HepG2 (cell line): Measurements from ENCODE around the gene PYCARD. TPM values are rescaled to one million over a fixed set of nuclear protein-coding genes. Genes with fewer than 3 reads are reported as not detected.

Source experiments
- AGO1 ChIP-seq: fragments of 200-400 bp; formaldehyde crosslinking; IDR thresholded peaks from 2 replicates; pipeline ENCODE4 v1.6.1; 2017; ENCODE audit warnings: mild to moderate bottlenecking, low read depth, low read length, moderate library complexity; ENCODE audit not compliant: poor library complexity, severe bottlenecking
- AGO2 ChIP-seq: fragments of 200-400 bp; formaldehyde crosslinking; optimal IDR thresholded peaks from 2 replicates; pipeline ENCODE3; 2017; ENCODE audit warnings: mild to moderate bottlenecking, low read depth, low read length, moderate library complexity
- DPF2 ChIP-seq: sonication (generic); formaldehyde crosslinking; IDR thresholded peaks from 2 replicates; pipeline ENCODE4 v1.4.0; 2020; ENCODE audit warnings: mild to moderate bottlenecking, low read depth, missing genetic modification reagents, borderline replicate concordance
- EEA1 ChIP-seq: sonication (generic); formaldehyde crosslinking; IDR thresholded peaks from 2 replicates; pipeline ENCODE4 v1.5.1; 2020; ENCODE audit warnings: mild to moderate bottlenecking, missing genetic modification reagents, borderline replicate concordance
- HNRNPL ChIP-seq: fragments of 200-400 bp; formaldehyde crosslinking; IDR thresholded peaks from 2 replicates; pipeline ENCODE4 v1.6.1; 2017; ENCODE audit warnings: mild to moderate bottlenecking, low read depth, low read length
- IRF2 ChIP-seq: IDR thresholded peaks from 2 replicates; pipeline ENCODE4 v1.6.1; 2018; ENCODE audit warnings: missing genetic modification reagents, missing compliant biosample characterization
- MXI1 ChIP-seq: IDR thresholded peaks from 3 replicates; pipeline ENCODE4 v1.6.1; 2012; ENCODE audit warnings: low read depth, low read length, inconsistent platforms, borderline replicate concordance
- SSRP1 ChIP-seq: IDR thresholded peaks from 2 replicates; pipeline ENCODE4 v1.6.1; 2016; ENCODE audit warnings: control low read depth
- TAF15 ChIP-seq: fragments of 200-400 bp; formaldehyde crosslinking; IDR thresholded peaks from one replicate; pipeline ENCODE4 v1.6.1; 2018; ENCODE audit warnings: mild to moderate bottlenecking, low read depth, low read length; ENCODE audit not compliant: poor library complexity, severe bottlenecking
- TARDBP ChIP-seq: sonication (generic); formaldehyde crosslinking; IDR thresholded peaks from 2 replicates; pipeline ENCODE4 v1.8.0; 2022; ENCODE audit warnings: mild to moderate bottlenecking, missing genetic modification reagents
- ZBTB7A ChIP-seq: sonication (generic); formaldehyde crosslinking; IDR thresholded peaks from 2 replicates; pipeline ENCODE4 v1.8.0; 2022; ENCODE audit warnings: mild to moderate bottlenecking, missing genetic modification reagents
- ZNF510 ChIP-seq: sonication (generic); formaldehyde crosslinking; IDR thresholded peaks from 2 replicates; pipeline ENCODE4 v1.4.0; 2020; ENCODE audit warnings: low read depth, mild to moderate bottlenecking, missing genetic modification reagents
- ZNF605 ChIP-seq: sonication (generic); formaldehyde crosslinking; IDR thresholded peaks from 2 replicates; pipeline ENCODE4 v1.8.0; 2022; ENCODE audit warnings: mild to moderate bottlenecking, missing genetic modification reagents
- ZNF724P ChIP-seq: sonication (generic); formaldehyde crosslinking; IDR thresholded peaks from 2 replicates; pipeline ENCODE4 v1.8.0; 2022; ENCODE audit warnings: missing genetic modification reagents, borderline replicate concordance
- ZNF761 ChIP-seq: sonication (generic); formaldehyde crosslinking; conservative IDR thresholded peaks from 2 replicates; pipeline ENCODE4 v1.4.0; 2020; ENCODE audit warnings: mild to moderate bottlenecking, missing genetic modification reagents
- polyA plus RNA-seq, 8 experiments: library from polyadenylated mRNA; depleted of rRNA in 3 of 8; stranded (reverse) in 7 of 8; unstranded in 1 of 8; fragments of >200 nt; fragmentation: Illumina TruSeq in 4 of 8; extraction: Trizol in 4 of 8; gene quantifications; 2 replicates each; pipeline versions ENCODE4 v1.2.1 to v1.2.3, GENCODE V29; 2011 to 2016; ENCODE audit warnings: low read depth in 4 of 8, missing spikeins in 1 of 8, mixed read lengths in 1 of 8; ENCODE audit not compliant: insufficient read depth in 1 of 8
- total RNA-seq, 5 experiments: library from RNA; depleted of rRNA; stranded (reverse); fragments of >200 nt; fragmentation: Illumina TruSeq; extraction: Trizol; gene quantifications; 2 replicates each; pipeline ENCODE4 v1.2.3, GENCODE V29; 2016; ENCODE audit warnings: low read depth in 1 of 5
- TF ChIP-seq, protein P1 (sequence below): sonication (generic); formaldehyde crosslinking; IDR thresholded peaks from 2 replicates; pipeline ENCODE4 v1.4.0; 2020; ENCODE audit warnings: missing genetic modification reagents
- TF ChIP-seq, protein P2 (sequence below): sonication (generic); formaldehyde crosslinking; conservative IDR thresholded peaks from 2 replicates; pipeline ENCODE4 v1.8.1; 2023; ENCODE audit warnings: missing genetic modification reagents
- TF ChIP-seq, protein P3 (sequence below): sonication (generic); IDR thresholded peaks from 2 replicates; pipeline ENCODE4 v1.6.1; 2016; ENCODE audit warnings: low read depth, borderline replicate concordance
- TF ChIP-seq, protein P4 (sequence below): sonication (generic); formaldehyde crosslinking; IDR thresholded peaks from 2 replicates; pipeline ENCODE4 v1.8.0; 2022; ENCODE audit warnings: mild to moderate bottlenecking, missing genetic modification reagents, borderline replicate concordance
- TF ChIP-seq, protein P5 (sequence below): sonication (generic); formaldehyde crosslinking; IDR thresholded peaks from 2 replicates; pipeline ENCODE4 v1.4.0; 2020; ENCODE audit warnings: mild to moderate bottlenecking, low read depth, missing genetic modification reagents
- TF ChIP-seq, protein P6 (sequence below): sonication (generic); formaldehyde crosslinking; IDR thresholded peaks from 2 replicates; pipeline ENCODE4 v1.8.1; 2023; ENCODE audit warnings: missing genetic modification reagents, mild to moderate bottlenecking, borderline replicate concordance

The PYCARD gene
- total and polyA plus RNA-seq, 2 of the 13 experiments (the other 11 are each of a cell fraction or from before 2014, with no cell fraction given), result 4.8 to 9.2 TPM

DNA sequence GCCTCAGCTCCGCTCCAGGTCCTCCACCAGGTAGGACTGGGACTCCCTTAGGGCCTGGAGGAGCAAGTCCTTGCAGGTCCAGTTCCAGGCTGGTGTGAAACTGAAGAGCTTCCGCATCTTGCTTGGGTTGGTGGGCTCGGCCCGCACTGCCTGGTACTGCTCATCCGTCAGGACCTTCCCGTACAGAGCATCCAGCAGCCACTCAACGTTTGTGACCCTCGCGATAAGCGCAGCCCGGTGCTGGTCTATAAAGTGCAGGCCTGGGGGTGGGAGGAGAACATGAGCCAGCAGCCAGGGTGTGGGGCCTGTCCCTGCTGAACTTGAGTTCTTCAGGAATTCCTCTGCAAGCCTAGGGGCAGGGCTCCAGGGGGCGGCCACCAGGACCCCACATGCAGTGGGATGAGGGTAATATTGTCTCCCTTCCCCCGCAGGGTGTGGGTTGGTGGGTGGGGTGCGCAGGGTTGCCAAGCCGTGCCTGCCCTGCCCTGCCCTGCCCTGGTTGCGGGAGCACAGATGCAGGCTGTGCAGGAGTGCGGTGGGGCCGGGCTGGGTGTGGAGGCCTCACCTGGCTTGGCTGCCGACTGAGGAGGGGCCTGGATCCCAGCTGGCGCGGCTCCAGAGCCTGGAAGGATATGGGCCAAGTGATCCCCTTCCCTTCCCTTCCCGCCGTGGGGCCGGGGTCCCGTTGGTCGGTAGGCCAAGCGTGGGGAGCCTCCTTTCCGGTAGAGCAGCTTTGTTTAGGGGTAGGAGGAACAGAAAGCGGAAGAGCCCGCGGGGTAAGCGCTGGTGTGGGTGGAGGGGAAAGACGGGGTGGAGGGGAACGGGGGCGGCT is 762 bp downstream of the PYCARD start (continued):
- TF ChIP-seq, protein P1, sequence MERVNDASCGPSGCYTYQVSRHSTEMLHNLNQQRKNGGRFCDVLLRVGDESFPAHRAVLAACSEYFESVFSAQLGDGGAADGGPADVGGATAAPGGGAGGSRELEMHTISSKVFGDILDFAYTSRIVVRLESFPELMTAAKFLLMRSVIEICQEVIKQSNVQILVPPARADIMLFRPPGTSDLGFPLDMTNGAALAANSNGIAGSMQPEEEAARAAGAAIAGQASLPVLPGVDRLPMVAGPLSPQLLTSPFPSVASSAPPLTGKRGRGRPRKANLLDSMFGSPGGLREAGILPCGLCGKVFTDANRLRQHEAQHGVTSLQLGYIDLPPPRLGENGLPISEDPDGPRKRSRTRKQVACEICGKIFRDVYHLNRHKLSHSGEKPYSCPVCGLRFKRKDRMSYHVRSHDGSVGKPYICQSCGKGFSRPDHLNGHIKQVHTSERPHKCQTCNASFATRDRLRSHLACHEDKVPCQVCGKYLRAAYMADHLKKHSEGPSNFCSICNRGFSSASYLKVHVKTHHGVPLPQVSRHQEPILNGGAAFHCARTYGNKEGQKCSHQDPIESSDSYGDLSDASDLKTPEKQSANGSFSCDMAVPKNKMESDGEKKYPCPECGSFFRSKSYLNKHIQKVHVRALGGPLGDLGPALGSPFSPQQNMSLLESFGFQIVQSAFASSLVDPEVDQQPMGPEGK (CRISPR knock-in tag), result 0 out of 2 replicates have a peak, but pooled peaks have one; percentile 5
- TF ChIP-seq AGO1 (peak; percentile 77), ZNF761 (peak; percentile 11; the same call in 1 of the 2 replicates), ZBTB7A (CRISPR knock-in tag) (peak; percentile 64; the same call in 1 of the 2 replicates), HNRNPL (0 out of 2 replicates have a peak, but pooled peaks have one; percentile 21), ZNF724P (peak; percentile 51; the same call in 1 of the 2 replicates), SSRP1 (CRISPR knock-in tag) (0 out of 2 replicates have a peak, but pooled peaks have one; percentile 47), ZNF605 (CRISPR knock-in tag) (peak; percentile 45; the same call in 1 of the 2 replicates), EEA1 (CRISPR knock-in tag) (peak; percentile 95), DPF2 (CRISPR knock-in tag) (no peak), TARDBP (CRISPR knock-in tag) (peak; percentile 44; the same call in 1 of the 2 replicates), TAF15 (peak; percentile 44), AGO2 (peak; percentile 96), IRF2 (CRISPR knock-in tag) (peak; percentile 2; the same call in 1 of the 2 replicates), MXI1 (0 out of 3 replicates have a peak, but pooled peaks have one; percentile 21), ZNF510 (CRISPR knock-in tag) (no peak)
- TF ChIP-seq, protein P2, sequence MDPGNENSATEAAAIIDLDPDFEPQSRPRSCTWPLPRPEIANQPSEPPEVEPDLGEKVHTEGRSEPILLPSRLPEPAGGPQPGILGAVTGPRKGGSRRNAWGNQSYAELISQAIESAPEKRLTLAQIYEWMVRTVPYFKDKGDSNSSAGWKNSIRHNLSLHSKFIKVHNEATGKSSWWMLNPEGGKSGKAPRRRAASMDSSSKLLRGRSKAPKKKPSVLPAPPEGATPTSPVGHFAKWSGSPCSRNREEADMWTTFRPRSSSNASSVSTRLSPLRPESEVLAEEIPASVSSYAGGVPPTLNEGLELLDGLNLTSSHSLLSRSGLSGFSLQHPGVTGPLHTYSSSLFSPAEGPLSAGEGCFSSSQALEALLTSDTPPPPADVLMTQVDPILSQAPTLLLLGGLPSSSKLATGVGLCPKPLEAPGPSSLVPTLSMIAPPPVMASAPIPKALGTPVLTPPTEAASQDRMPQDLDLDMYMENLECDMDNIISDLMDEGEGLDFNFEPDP (CRISPR knock-in tag), result 0 out of 2 replicates have a peak, but pooled peaks have one; percentile 77
- TF ChIP-seq, protein P3, sequence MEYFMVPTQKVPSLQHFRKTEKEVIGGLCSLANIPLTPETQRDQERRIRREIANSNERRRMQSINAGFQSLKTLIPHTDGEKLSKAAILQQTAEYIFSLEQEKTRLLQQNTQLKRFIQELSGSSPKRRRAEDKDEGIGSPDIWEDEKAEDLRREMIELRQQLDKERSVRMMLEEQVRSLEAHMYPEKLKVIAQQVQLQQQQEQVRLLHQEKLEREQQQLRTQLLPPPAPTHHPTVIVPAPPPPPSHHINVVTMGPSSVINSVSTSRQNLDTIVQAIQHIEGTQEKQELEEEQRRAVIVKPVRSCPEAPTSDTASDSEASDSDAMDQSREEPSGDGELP, result no peak; the same call in 1 of the 2 replicates
- TF ChIP-seq, protein P4, sequence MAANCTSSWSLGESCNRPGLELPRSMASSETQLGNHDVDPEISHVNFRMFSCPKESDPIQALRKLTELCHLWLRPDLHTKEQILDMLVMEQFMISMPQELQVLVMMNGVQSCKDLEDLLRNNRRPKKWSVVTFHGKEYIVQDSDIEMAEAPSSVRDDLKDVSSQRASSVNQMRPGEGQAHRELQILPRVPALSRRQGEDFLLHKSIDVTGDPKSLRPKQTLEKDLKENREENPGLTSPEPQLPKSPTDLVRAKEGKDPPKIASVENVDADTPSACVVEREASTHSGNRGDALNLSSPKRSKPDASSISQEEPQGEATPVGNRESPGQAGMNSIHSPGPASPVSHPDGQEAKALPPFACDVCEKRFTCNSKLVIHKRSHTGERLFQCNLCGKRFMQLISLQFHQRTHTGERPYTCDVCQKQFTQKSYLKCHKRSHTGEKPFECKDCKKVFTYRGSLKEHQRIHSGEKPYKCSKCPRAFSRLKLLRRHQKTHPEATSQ, result 0 out of 2 replicates have a peak, but pooled peaks have one; percentile 41
- TF ChIP-seq, protein P5, sequence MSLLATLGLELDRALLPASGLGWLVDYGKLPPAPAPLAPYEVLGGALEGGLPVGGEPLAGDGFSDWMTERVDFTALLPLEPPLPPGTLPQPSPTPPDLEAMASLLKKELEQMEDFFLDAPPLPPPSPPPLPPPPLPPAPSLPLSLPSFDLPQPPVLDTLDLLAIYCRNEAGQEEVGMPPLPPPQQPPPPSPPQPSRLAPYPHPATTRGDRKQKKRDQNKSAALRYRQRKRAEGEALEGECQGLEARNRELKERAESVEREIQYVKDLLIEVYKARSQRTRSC (CRISPR knock-in tag), result 0 out of 2 replicates have a peak, but pooled peaks have one; percentile 28
- TF ChIP-seq, protein P6, sequence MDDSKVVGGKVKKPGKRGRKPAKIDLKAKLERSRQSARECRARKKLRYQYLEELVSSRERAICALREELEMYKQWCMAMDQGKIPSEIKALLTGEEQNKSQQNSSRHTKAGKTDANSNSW (CRISPR knock-in tag), result peak; percentile 55; the same call in 1 of the 2 replicates
